GM21576 (cell line): ENCODE data around the gene MEX3D.
"Not testable (repeated sequence)": the region's sequence is repeated elsewhere in the genome, so short reads cannot be mapped to it uniquely, and the experiment has no call there.

Experiments
- ATAC-seq: cut with Tn5 transposase; IDR thresholded peaks from one replicate; pipeline ENCODE4 v1.9.1; 2021; ENCODE audit warnings: mild to moderate bottlenecking, moderate library complexity; ENCODE audit not compliant: unreplicated experiment

MEX3D gene

GRCh38 chr19:1540365-1540925 lies 27.7 kb downstream of the MEX3D start:
- ATAC-seq, result no peak

- ATAC-seq, result not testable (repeated sequence)
Measured at GRCh38 chr19:1539749-1540148, 28.4 kb downstream of the MEX3D start.

- ATAC-seq, result no peak
Measured at GRCh38 chr19:1538978-1539377, 29.1 kb downstream of the MEX3D start.

GRCh38 chr19:1535699-1536098 lies 32.4 kb downstream of the MEX3D start:
- not testable (repeated sequence) for ATAC-seq

- no peak for ATAC-seq
Measured at GRCh38 chr19:1534972-1535371, 33.2 kb downstream of the MEX3D start.

GRCh38 chr19:1533510-1534150 lies 34.5 kb downstream of the MEX3D start:
- no peak for ATAC-seq

- no peak for ATAC-seq
Measured at GRCh38 chr19:1532003-1532402, 36.1 kb downstream of the MEX3D start.

- ATAC-seq, result no peak
Measured at GRCh38 chr19:1531587-1531986, 36.5 kb downstream of the MEX3D start.

- ATAC-seq, result not testable (repeated sequence)
Measured at GRCh38 chr19:1530856-1531255, 37.3 kb downstream of the MEX3D start.

- no peak for ATAC-seq
Measured at GRCh38 chr19:1529430-1529816, 38.7 kb downstream of the MEX3D start.

GRCh38 chr19:1528596-1529429 lies 39.3 kb downstream of the MEX3D start:
- no peak for ATAC-seq

- ATAC-seq, result no peak
Measured at GRCh38 chr19:1527650-1528309, 40.3 kb downstream of the MEX3D start.

GRCh38 chr19:1526979-1527649 lies 41.0 kb downstream of the MEX3D start:
- no peak for ATAC-seq

- no peak for ATAC-seq
Measured at GRCh38 chr19:1526066-1526778, 41.9 kb downstream of the MEX3D start.

- no peak for ATAC-seq
Measured at GRCh38 chr19:1525343-1525742, 42.8 kb downstream of the MEX3D start.

GRCh38 chr19:1524972-1525325 lies 43.2 kb downstream of the MEX3D start:
- ATAC-seq, result no peak

GRCh38 chr19:1524287-1524971 lies 43.7 kb downstream of the MEX3D start:
- no peak for ATAC-seq

GRCh38 chr19:1523412-1524286 lies 44.5 kb downstream of the MEX3D start, which contains the start of gene PLK5:
Gene PLK5, plus strand, starts transcription at chr19:1524077. Its CDS starts 2,920 bp downstream, at chr19:1526997.
- ATAC-seq, result no peak

GRCh38 chr19:1522838-1523237 lies 45.3 kb downstream of the MEX3D start:
- no peak for ATAC-seq
